PC-9 (cell line): ENCODE measurements around the gene LOXL1. TPM values are rescaled to one million over a fixed set of nuclear protein-coding genes. Genes with fewer than 3 reads are reported as not detected.
A peak's percentile ranks its signal among the peaks of the same experiment; 100 is the strongest.

Source experiments
- BruUV-seq: library from RNA; stranded (reverse); fragments of 400-500 nt; replicated peaks from 2 replicates; lab custom pipeline; 2021; lab: Mats Ljungman, UMichigan
- CTCF ChIA-PET: fragments of 300-600 bp; sonication (Branson Sonifier 250); formaldehyde crosslinking; loops from one replicate; lab custom pipeline; 2022; ENCODE audit warnings: antibody characterized with exemption; lab: Charles Lee
- POLR2A ChIA-PET: fragments of 300-600 bp; sonication (Branson Sonifier 250); formaldehyde crosslinking; loops from one replicate; lab custom pipeline; 2022; ENCODE audit warnings: antibody characterized with exemption; ENCODE audit not compliant: unreplicated experiment; lab: Charles Lee
- DNase-seq, 2 experiments: peaks; one replicate each; pipeline versions ENCODE4 v3.0.0 to v3.0.0-alpha.2; 2015 to 2022; ENCODE audit warnings: mixed read lengths in 1 of 2
- H2AFZ ChIP-seq: fragments of 200-600 bp; sonication (generic); 2 replicates; pipeline ENCODE4 v1.8.1; 2017; ENCODE audit warnings: antibody characterized with exemption
- H3F3A ChIP-seq: fragments of 200-600 bp; sonication (generic); 2 replicates; pipeline ENCODE4 v1.8.1; 2017; ENCODE audit warnings: antibody characterized with exemption, mild to moderate bottlenecking, low read depth; ENCODE audit not compliant: insufficient read depth
- H3K27ac ChIP-seq: fragments of 200-600 bp; sonication (generic); 2 replicates; pipeline ENCODE4 v1.6.1; 2016; ENCODE audit warnings: mixed run types
- H3K27me3 ChIP-seq: fragments of 200-600 bp; sonication (generic); 2 replicates; pipeline ENCODE4 v1.6.1; 2016; ENCODE audit warnings: low read depth, mixed run types; ENCODE audit not compliant: insufficient read depth
- H3K36me3 ChIP-seq: fragments of 200-600 bp; sonication (generic); 2 replicates; pipeline ENCODE4 v1.6.1; 2016; ENCODE audit warnings: low read depth, mixed run types
- H3K4me1 ChIP-seq: fragments of 200-600 bp; sonication (generic); replicated peaks from 2 replicates; pipeline ENCODE4 v1.6.1; 2016; ENCODE audit warnings: mixed run types; ENCODE audit not compliant: insufficient read depth
- H3K4me2 ChIP-seq: fragments of 200-600 bp; sonication (generic); 2 replicates; pipeline ENCODE4 v1.6.1; 2017; ENCODE audit warnings: mixed run types
- H3K4me3 ChIP-seq: fragments of 200-600 bp; sonication (generic); 2 replicates; pipeline ENCODE4 v1.6.1; 2016; ENCODE audit warnings: mixed run types
- H3K79me2 ChIP-seq: fragments of 200-600 bp; sonication (generic); 2 replicates; pipeline ENCODE4 v1.6.1; 2017; ENCODE audit warnings: low read depth, mixed run types
- H3K9me2 ChIP-seq: fragments of 200-600 bp; sonication (generic); 2 replicates; pipeline ENCODE4 v1.8.1; 2017; ENCODE audit warnings: mild to moderate bottlenecking; ENCODE audit not compliant: insufficient read depth
- H3K9me3 ChIP-seq: fragments of 200-600 bp; sonication (generic); 2 replicates; pipeline ENCODE4 v1.8.1; 2016; ENCODE audit warnings: low read depth; ENCODE audit not compliant: insufficient read depth
- H4K20me1 ChIP-seq: fragments of 200-600 bp; sonication (generic); 2 replicates; pipeline ENCODE4 v1.8.1; 2017; ENCODE audit not compliant: insufficient read depth
- EZH2 ChIP-seq: fragments of 200-600 bp; sonication (generic); IDR thresholded peaks from 2 replicates; pipeline ENCODE4 v1.8.0; 2017; ENCODE audit warnings: antibody characterized with exemption, low read depth
- intact Hi-C: fragments of 100-400 bp; cut with micrococcal nuclease; formaldehyde crosslinking; loops from one replicate; pipeline ENCODE4 v1.10.0; 2022; ENCODE audit not compliant: unreplicated experiment
- total RNA-seq: library from RNA; stranded (reverse); gene quantifications from 2 replicates; pipeline ENCODE4 v1.2.3, GENCODE V29; 2021
- TF ChIP-seq, protein P1 (sequence below): fragments of 200-600 bp; sonication (generic); conservative IDR thresholded peaks from 2 replicates; pipeline ENCODE4 v1.6.1; 2017; ENCODE audit warnings: mixed run types, antibody characterized with exemption, mild to moderate bottlenecking, moderate library complexity

LOXL1 gene
- total RNA-seq, 1 experiment from 2014 or later, result 50.7 TPM

DNA sequence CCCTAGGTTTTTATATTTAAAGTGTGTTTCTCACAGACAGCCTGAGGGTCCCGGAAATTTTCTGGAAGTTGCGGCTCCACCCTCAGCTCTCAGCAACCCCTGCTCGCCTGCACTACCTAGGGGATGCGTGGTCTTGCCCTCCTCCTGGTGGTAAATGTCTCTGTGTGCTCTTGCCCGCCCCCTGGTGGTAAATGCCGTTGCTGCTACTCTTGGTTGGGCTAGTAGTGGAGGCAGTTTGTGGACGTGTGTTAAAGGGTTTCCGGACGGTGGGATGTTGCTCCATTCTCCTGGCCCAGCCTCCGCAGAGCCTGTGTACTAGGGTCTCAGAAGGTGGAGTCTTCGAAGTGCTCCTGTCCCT, 38.5 kb downstream of the LOXL1 start:
- Histone ChIP-seq H3K36me3 (no peaks in the 10 kb centered on the region), H3F3A (peaks cover 7% of the 10 kb centered on the region; the same call in 1 of the 2 replicates), H3K27ac (no peak overlapping the region), H3K4me1 (peaks cover 5% of the 10 kb centered on the region), H4K20me1 (no peaks in the 10 kb centered on the region), H3K4me2 (no peak overlapping the region), H3K27me3 (no peaks in the 10 kb centered on the region), H3K4me3 (no peak overlapping the region), H3K79me2 (no peaks in the 10 kb centered on the region), H2AFZ (no peak overlapping the region), H3K9me2 (no peaks in the 10 kb centered on the region), H3K9me3 (no peaks in the 10 kb centered on the region)
- TF ChIP-seq EZH2, result no peak
- TF ChIP-seq, protein P1, sequence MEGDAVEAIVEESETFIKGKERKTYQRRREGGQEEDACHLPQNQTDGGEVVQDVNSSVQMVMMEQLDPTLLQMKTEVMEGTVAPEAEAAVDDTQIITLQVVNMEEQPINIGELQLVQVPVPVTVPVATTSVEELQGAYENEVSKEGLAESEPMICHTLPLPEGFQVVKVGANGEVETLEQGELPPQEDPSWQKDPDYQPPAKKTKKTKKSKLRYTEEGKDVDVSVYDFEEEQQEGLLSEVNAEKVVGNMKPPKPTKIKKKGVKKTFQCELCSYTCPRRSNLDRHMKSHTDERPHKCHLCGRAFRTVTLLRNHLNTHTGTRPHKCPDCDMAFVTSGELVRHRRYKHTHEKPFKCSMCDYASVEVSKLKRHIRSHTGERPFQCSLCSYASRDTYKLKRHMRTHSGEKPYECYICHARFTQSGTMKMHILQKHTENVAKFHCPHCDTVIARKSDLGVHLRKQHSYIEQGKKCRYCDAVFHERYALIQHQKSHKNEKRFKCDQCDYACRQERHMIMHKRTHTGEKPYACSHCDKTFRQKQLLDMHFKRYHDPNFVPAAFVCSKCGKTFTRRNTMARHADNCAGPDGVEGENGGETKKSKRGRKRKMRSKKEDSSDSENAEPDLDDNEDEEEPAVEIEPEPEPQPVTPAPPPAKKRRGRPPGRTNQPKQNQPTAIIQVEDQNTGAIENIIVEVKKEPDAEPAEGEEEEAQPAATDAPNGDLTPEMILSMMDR, result peak; percentile 93
- ChIA-PET POLR2A (no interaction called here), CTCF (interaction anchor here (0.5 to 1.6 kb wide), 3 partner anchors 13 to 1094 kb away, joined by 9 to 10 read pairs (median 9); no protein-coding TSS in a partner anchor)
- intact Hi-C loops, result loop anchor here (5.0 to 10.0 kb wide), 3 partner anchors 37 to 90 kb away; partner anchors contain the start of genes LOXL1 and TBC1D21
- BruUV-seq, result no TSS peak
- DNase-seq, result peak; percentile 52 to 76

DNA sequence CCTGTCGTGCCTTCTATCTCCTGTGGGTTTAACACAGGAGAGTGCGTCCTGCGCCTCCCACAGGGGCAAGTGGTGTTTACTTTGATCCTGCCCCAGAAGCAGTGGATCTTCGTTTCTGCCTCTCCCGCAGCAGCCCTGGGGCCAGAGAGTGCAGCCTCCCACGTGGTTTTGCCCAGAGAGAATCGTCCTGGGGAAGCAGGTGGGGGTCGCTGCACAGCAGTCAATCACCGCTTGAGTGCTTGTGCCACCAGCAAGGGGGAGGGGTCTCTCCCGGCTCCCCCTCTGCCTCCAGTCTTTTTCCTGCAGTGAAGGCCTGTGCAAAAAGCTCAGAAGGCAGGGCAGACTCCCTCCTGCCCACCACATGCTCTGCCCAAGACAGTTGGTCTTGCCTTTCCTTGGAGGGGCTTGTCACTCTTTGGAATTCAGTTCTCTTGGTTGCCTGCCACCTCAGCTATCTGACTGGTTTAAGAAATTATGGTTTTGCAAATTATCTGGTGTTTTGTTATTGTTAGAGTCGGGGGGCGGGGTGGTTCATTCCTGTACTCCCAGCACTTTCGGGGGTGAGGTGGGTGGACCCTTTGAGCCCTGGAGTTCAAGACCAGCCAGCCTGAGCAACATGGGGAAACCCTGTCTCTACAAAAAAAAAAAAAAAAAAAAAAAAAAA, 39.0 kb downstream of the LOXL1 start:
- Histone ChIP-seq H3K4me1 (peaks cover under 1% of the 10 kb centered on the region), H3K27ac (no peak overlapping the region), H3K9me3 (no peaks in the 10 kb centered on the region), H3K4me3 (no peak overlapping the region), H4K20me1 (no peaks in the 10 kb centered on the region), H3K27me3 (no peaks in the 10 kb centered on the region), H2AFZ (no peak overlapping the region), H3K9me2 (no peaks in the 10 kb centered on the region), H3K36me3 (no peaks in the 10 kb centered on the region), H3K79me2 (no peaks in the 10 kb centered on the region), H3K4me2 (no peak overlapping the region), H3F3A (0 out of 2 replicates have a peak, but pooled peaks cover 7% of the 10 kb centered on the region)
- intact Hi-C loops, result loop anchor here (10.0 kb wide), 1 partner anchor 90 kb away; the partner anchor contains the start of gene TBC1D21
- TF ChIP-seq EZH2, result no peak
- TF ChIP-seq, protein P1, result peak; percentile 51; the same call in 1 of the 2 replicates
- ChIA-PET POLR2A (no interaction called here), CTCF (interaction anchor here (0.6 to 1.6 kb wide), 5 partner anchors 14 to 246 kb away, joined by 3 to 14 read pairs (median 9); no protein-coding TSS in a partner anchor)
- DNase-seq, result no peak
- BruUV-seq, result no TSS peak

DNA sequence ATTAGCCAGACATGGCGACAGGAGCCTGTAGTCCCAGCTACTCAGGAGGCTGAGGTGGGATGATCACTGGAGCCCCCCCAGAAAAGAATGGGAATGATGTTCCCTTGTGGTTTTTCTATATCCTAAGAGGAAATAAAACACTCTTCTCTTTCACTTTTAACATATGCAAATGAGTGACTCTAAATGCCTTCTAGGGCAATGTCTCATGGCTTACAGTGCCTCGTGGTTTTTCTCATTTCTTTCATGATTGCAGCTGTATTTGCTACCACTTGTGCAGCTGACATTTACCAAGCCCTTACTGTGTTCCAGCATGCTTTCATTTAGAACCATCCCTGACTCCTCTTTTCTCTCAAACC, 39.5 kb downstream of the LOXL1 start:
- no peak for TF ChIP-seq EZH2
- TF ChIP-seq, protein P1, result no peak
- no peaks in the 10 kb centered on the region for H3K9me2 ChIP-seq
- ChIA-PET POLR2A (interaction anchor here (0.6 kb wide), 1 partner anchor 40 kb away, joined by 3 read pairs; no protein-coding TSS in a partner anchor), CTCF (interaction anchor here (0.6 to 0.8 kb wide), 3 partner anchors 15 to 71 kb away, joined by 3 to 14 read pairs (median 12); no protein-coding TSS in a partner anchor)
- no peaks in the 10 kb centered on the region for H3K36me3 ChIP-seq
- no peak for DNase-seq
- no peaks in the 10 kb centered on the region; the same call in 1 of the 2 replicates for H3K4me1 ChIP-seq
- 0 out of 2 replicates have a peak, but pooled peaks cover 7% of the 10 kb centered on the region for H3F3A ChIP-seq
- no peak overlapping the region for H3K27ac ChIP-seq
- H4K20me1 ChIP-seq, result no peaks in the 10 kb centered on the region
- H3K4me3 ChIP-seq, result no peak overlapping the region
- H2AFZ ChIP-seq, result no peak overlapping the region
- no peaks in the 10 kb centered on the region for H3K27me3 ChIP-seq
- H3K4me2 ChIP-seq, result no peak overlapping the region
- intact Hi-C loops, result loop anchor here (10.0 kb wide), 1 partner anchor 91 kb away; the partner anchor contains the start of gene TBC1D21
- no peaks in the 10 kb centered on the region for H3K9me3 ChIP-seq
- no TSS peak for BruUV-seq
- no peaks in the 10 kb centered on the region for H3K79me2 ChIP-seq
